Hepatocyte (in vitro differentiated cells): Measurements from ENCODE around the gene MGAT5B. TPM values are rescaled to one million over a fixed set of nuclear protein-coding genes. Genes with fewer than 3 reads are reported as not detected.

Experiments used
- DNase-seq: peaks from one replicate; pipeline ENCODE4 v3.0.0-alpha.2; 2016; ENCODE audit warnings: low spot score
- H2AFZ ChIP-seq: fragments of 200-600 bp; sonication (generic); 2 replicates; pipeline ENCODE4 v1.6.0; 2016; ENCODE audit warnings: antibody characterized with exemption, mild to moderate bottlenecking
- H3K27ac ChIP-seq: fragments of 200-600 bp; sonication (generic); 2 replicates; pipeline ENCODE4 v1.5.1; 2016; ENCODE audit warnings: mild to moderate bottlenecking
- H3K27me3 ChIP-seq: fragments of 200-600 bp; sonication (generic); 2 replicates; pipeline ENCODE4 v1.6.1; 2016
- H3K36me3 ChIP-seq: fragments of 200-600 bp; sonication (generic); replicated peaks from 2 replicates; pipeline ENCODE4 v1.5.1; 2016; ENCODE audit warnings: low read depth; ENCODE audit not compliant: insufficient read depth
- H3K4me1 ChIP-seq: fragments of 200-600 bp; sonication (generic); 2 replicates; pipeline ENCODE4 v1.5.1; 2016; ENCODE audit warnings: mild to moderate bottlenecking, moderate library complexity; ENCODE audit not compliant: insufficient read depth
- H3K4me2 ChIP-seq: fragments of 200-600 bp; sonication (generic); 2 replicates; pipeline ENCODE4 v1.6.0; 2016
- H3K4me3 ChIP-seq: fragments of 200-600 bp; sonication (generic); 2 replicates; pipeline ENCODE4 v1.5.1; 2016; ENCODE audit warnings: mild to moderate bottlenecking
- H3K79me2 ChIP-seq: fragments of 200-600 bp; sonication (generic); 2 replicates; pipeline ENCODE4 v1.6.0; 2017; ENCODE audit warnings: mild to moderate bottlenecking
- H3K9me2 ChIP-seq: fragments of 200-600 bp; sonication (generic); replicated peaks from 2 replicates; pipeline ENCODE4 v1.6.0; 2017; ENCODE audit warnings: mild to moderate bottlenecking; ENCODE audit not compliant: insufficient read depth
- H3K9me3 ChIP-seq: fragments of 200-600 bp; sonication (generic); 2 replicates; pipeline ENCODE4 v1.5.1; 2016; ENCODE audit warnings: low read depth, mild to moderate bottlenecking
- H4K20me1 ChIP-seq: fragments of 200-600 bp; sonication (generic); 2 replicates; pipeline ENCODE4 v1.6.0; 2016; ENCODE audit warnings: mild to moderate bottlenecking; ENCODE audit not compliant: insufficient read depth, poor library complexity, severe bottlenecking
- EZH2 ChIP-seq: fragments of 200-600 bp; sonication (generic); IDR thresholded peaks from 2 replicates; pipeline ENCODE4 v1.6.1; 2016; ENCODE audit warnings: antibody characterized with exemption, mild to moderate bottlenecking, borderline replicate concordance
- EZH2phosphoT487 ChIP-seq: fragments of 200-600 bp; sonication (generic); IDR thresholded peaks from one replicate; pipeline ENCODE4 v1.6.1; 2018; ENCODE audit warnings: antibody characterized with exemption, mild to moderate bottlenecking, low read depth, moderate library complexity; ENCODE audit not compliant: unreplicated experiment, severe bottlenecking
- WGBS: methylation state at CpG from one replicate; pipeline ENCODE4 v1.1.6; 2016; ENCODE audit warnings: low lambda C conversion rate; ENCODE audit errors: missing lambda C conversion rate; 5-methylcytosine and 5-hydroxymethylcytosine counted together
- polyA plus RNA-seq: library from polyadenylated mRNA; unstranded; fragments of >200 nt; fragmentation: Nextera tagmentation; extraction: Ambion mirVana; gene quantifications from 2 replicates; pipeline ENCODE4 v1.2.1, GENCODE V29; 2016
- total RNA-seq: library from RNA; depleted of rRNA; stranded (reverse); fragments of >200 nt; gene quantifications from 2 replicates; pipeline ENCODE4 v1.2.3, GENCODE V29; 2014
- TF ChIP-seq, protein P1 (sequence below): fragments of 200-600 bp; sonication (generic); IDR thresholded peaks from 2 replicates; pipeline ENCODE4 v1.5.1; 2016; ENCODE audit warnings: antibody characterized with exemption, mild to moderate bottlenecking; ENCODE audit not compliant: poor library complexity

The MGAT5B gene
- total and polyA plus RNA-seq, 2 experiments from 2014 or later, result 0.89 to 1.1 TPM

DNA sequence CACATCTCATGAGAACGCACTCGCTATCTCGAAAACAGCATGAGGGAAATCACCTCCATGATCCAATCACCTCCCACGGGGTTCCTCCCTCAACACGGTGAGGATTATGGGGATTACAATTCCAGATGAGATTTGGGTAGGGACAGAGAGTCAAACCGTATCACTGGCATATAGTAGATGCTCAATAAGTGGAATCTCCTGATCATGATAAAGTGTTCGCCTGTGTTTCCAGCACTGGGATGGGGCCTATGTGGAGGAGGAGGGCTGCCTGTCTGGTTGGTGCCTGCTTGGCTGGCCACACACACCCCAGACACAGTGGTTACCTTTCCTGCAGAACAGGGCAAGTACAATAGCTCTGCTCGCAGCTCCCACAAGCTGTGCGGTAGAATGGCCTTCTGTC, 6.1 kb upstream of the MGAT5B start:
- Histone ChIP-seq H3K27me3 (no peaks in the 10 kb centered on the region), H3K9me3 (no peaks in the 10 kb centered on the region), H3K4me1 (no peaks in the 10 kb centered on the region), H3K9me2 (no peaks in the 10 kb centered on the region), H3K36me3 (no peaks in the 10 kb centered on the region), H2AFZ (no peak overlapping the region), H3K4me3 (no peak overlapping the region), H4K20me1 (no peaks in the 10 kb centered on the region), H3K4me2 (no peak overlapping the region), H3K27ac (no peak overlapping the region), H3K79me2 (no peaks in the 10 kb centered on the region)
- TF ChIP-seq EZH2phosphoT487 (no peak), EZH2 (no peak)
- TF ChIP-seq, protein P1, sequence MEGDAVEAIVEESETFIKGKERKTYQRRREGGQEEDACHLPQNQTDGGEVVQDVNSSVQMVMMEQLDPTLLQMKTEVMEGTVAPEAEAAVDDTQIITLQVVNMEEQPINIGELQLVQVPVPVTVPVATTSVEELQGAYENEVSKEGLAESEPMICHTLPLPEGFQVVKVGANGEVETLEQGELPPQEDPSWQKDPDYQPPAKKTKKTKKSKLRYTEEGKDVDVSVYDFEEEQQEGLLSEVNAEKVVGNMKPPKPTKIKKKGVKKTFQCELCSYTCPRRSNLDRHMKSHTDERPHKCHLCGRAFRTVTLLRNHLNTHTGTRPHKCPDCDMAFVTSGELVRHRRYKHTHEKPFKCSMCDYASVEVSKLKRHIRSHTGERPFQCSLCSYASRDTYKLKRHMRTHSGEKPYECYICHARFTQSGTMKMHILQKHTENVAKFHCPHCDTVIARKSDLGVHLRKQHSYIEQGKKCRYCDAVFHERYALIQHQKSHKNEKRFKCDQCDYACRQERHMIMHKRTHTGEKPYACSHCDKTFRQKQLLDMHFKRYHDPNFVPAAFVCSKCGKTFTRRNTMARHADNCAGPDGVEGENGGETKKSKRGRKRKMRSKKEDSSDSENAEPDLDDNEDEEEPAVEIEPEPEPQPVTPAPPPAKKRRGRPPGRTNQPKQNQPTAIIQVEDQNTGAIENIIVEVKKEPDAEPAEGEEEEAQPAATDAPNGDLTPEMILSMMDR, result no peak
- whole genome bisulfite sequencing, result 86% methylated on average over 9 of the region's 9 CpGs
- DNase-seq, result no peak

DNA sequence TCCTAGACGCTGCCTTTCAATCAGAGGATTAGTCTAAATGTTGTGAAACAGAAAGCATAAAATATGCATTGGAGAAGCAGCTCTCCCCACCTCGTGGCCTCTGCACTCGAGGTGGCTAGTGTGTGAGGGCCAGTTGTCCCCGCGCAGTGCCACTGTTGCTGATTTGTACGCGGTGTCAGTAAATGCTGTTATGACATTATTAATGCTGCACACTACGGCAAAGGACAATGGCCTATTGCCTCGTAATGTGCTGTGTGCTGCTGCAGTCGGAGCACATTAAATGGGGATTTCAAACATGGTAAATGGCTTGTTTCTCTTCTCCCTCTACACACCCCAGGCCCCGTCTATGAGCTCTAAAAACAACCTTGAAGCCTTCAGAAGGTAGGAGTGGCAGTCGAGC, 5.7 kb upstream of the MGAT5B start:
- TF ChIP-seq EZH2phosphoT487 (no peak), EZH2 (no peak)
- TF ChIP-seq, protein P1, result no peak
- 86% methylated on average over 12 of the region's 12 CpGs for WGBS
- Histone ChIP-seq H3K9me2 (no peaks in the 10 kb centered on the region), H3K36me3 (no peaks in the 10 kb centered on the region), H3K27me3 (no peaks in the 10 kb centered on the region), H4K20me1 (no peaks in the 10 kb centered on the region), H3K79me2 (no peaks in the 10 kb centered on the region), H3K4me1 (no peaks in the 10 kb centered on the region), H3K9me3 (no peaks in the 10 kb centered on the region), H3K27ac (no peak overlapping the region), H2AFZ (no peak overlapping the region), H3K4me3 (no peak overlapping the region), H3K4me2 (no peak overlapping the region)
- no peak for DNase-seq

DNA sequence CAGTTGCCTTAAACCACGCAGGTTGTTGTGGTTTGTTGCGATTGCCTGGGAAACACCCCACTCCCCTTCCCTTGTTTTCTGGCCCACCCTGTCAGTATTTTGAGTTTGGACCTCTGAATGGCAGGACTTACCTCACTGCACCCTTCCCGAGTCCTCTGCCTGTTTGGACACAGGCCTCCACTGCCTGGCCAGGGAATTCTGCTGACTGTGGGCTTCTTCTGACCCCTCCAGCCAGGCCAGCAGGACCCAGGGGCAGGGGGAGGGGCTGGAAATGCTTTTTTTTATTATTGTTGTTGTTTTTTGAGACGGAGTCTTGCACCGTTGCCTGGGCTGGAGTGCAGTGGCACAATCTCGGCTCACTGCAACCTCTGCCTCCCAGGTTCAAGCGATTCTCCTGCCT, 4.2 kb upstream of the MGAT5B start:
- WGBS, result 86% methylated on average over 7 of the region's 7 CpGs
- Histone ChIP-seq H2AFZ (no peak overlapping the region), H3K36me3 (no peaks in the 10 kb centered on the region), H3K27ac (no peak overlapping the region), H3K9me2 (no peaks in the 10 kb centered on the region), H3K4me2 (no peak overlapping the region), H3K4me3 (no peak overlapping the region), H3K27me3 (peaks cover 8% of the 10 kb centered on the region), H3K4me1 (peaks cover 5% of the 10 kb centered on the region), H4K20me1 (no peaks in the 10 kb centered on the region), H3K9me3 (no peaks in the 10 kb centered on the region), H3K79me2 (no peaks in the 10 kb centered on the region)
- TF ChIP-seq EZH2phosphoT487 (no peak), EZH2 (no peak)
- TF ChIP-seq, protein P1, result no peak
- DNase-seq, result no peak

DNA sequence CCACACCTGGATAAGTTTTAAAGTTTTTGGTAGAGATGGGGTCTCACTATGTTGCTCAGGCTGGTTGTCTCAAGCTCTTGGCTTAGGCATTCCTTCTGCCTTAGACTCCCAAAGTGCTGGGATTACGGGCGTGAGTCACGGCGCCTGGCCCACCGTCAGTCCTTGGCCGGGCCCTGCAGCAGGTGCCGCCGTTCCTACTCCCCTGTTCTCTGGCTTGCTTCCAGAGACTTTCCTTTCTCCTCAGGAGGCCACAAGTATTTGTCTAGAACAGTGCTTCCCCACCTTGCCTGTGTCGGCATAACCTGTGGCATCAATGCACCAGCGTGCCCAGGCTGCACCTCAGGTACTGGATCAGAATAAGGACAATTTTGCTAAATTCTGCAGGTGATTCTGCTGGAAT, 3.0 kb upstream of the MGAT5B start:
- Histone ChIP-seq H2AFZ (no peak overlapping the region), H3K27ac (no peak overlapping the region), H4K20me1 (no peaks in the 10 kb centered on the region), H3K9me2 (no peaks in the 10 kb centered on the region), H3K79me2 (no peaks in the 10 kb centered on the region), H3K27me3 (peaks cover 20% of the 10 kb centered on the region), H3K4me1 (peaks cover 5% of the 10 kb centered on the region), H3K36me3 (no peaks in the 10 kb centered on the region), H3K9me3 (no peaks in the 10 kb centered on the region), H3K4me2 (no peak overlapping the region), H3K4me3 (no peak overlapping the region)
- TF ChIP-seq, protein P1, result no peak
- TF ChIP-seq EZH2phosphoT487, result no peak
- TF ChIP-seq EZH2, result no peak
- no peak for DNase-seq
- WGBS, result 90% methylated on average over 10 of the region's 10 CpGs
